Activated CD4-positive, alpha-beta T cell treated with anti-CD3 and anti-CD28 coated beads, Interleukin-2, amount 10 ng/mL, durations not matched to agents 7 days and 5 days (primary cell): ENCODE measurements around the gene IRF4. TPM values are rescaled to one million over a fixed set of nuclear protein-coding genes. Genes with fewer than 3 reads are reported as not detected.

ENCODE experiments used
- CTCF ChIA-PET: fragments of 350-600 bp; sonication (Branson Sonifier 250); formaldehyde crosslinking; loops from one replicate; lab custom pipeline; 2021; ENCODE audit warnings: antibody characterized with exemption; lab: Charles Lee
- POLR2A ChIA-PET: fragments of 350-600 bp; sonication (Branson Sonifier 250); formaldehyde crosslinking; loops from one replicate; lab custom pipeline; 2021; ENCODE audit warnings: antibody characterized with exemption; lab: Charles Lee
- DNase-seq: peaks from one replicate; pipeline ENCODE4 v3.0.0-alpha.2; 2020
- H3K27ac Mint-ChIP-seq: one replicate; pipeline ENCODE4 v1.8.0; 2021; ENCODE audit warnings: mild to moderate bottlenecking, moderate library complexity, mixed read lengths
- H3K27me3 Mint-ChIP-seq: one replicate; pipeline ENCODE4 v1.8.0; 2021; ENCODE audit warnings: mixed read lengths
- H3K36me3 Mint-ChIP-seq: one replicate; pipeline ENCODE4 v1.8.0; 2021; ENCODE audit warnings: low read depth, mixed read lengths
- H3K4me1 Mint-ChIP-seq: one replicate; pipeline ENCODE4 v1.8.0; 2021; ENCODE audit warnings: mixed read lengths
- H3K4me3 Mint-ChIP-seq: one replicate; pipeline ENCODE4 v1.8.0; 2021; ENCODE audit warnings: mild to moderate bottlenecking, moderate library complexity, mixed read lengths
- H3K9me3 Mint-ChIP-seq: one replicate; pipeline ENCODE4 v1.8.0; 2021; ENCODE audit warnings: mixed read lengths
- total RNA-seq, 2 experiments: library from RNA; stranded (reverse); gene quantifications; one replicate each; pipeline ENCODE4 v1.2.3, GENCODE V29; 2021

The IRF4 gene
- total RNA-seq, 2 experiments from 2014 or later, result 111 to 126 TPM

- CTCF ChIA-PET, result interaction anchor here (1.6 kb wide), 1 partner anchor 43 kb away, joined by 3 read pairs; no protein-coding TSS in a partner anchor
- POLR2A ChIA-PET, result no interaction called here
- Mint-ChIP-seq H3K27me3 (no peaks in the 10 kb centered on the region), H3K4me1 (peaks cover 91% of the 10 kb centered on the region), H3K27ac (peak overlapping the region; percentile 33), H3K9me3 (no peaks in the 10 kb centered on the region), H3K36me3 (peaks cover 90% of the 10 kb centered on the region), H3K4me3 (no peak overlapping the region)
- DNase-seq, result no peak
Observed at GRCh38 chr6:400815-401214, 9.3 kb downstream of the IRF4 start.

GRCh38 chr6:401239-401993 lies 9.9 kb downstream of the IRF4 start:
- ChIA-PET POLR2A (interaction anchor here (1.0 kb wide), 1 partner anchor 9 kb away, joined by 3 read pairs; no protein-coding TSS in a partner anchor), CTCF (interaction anchor here (1.6 kb wide), 1 partner anchor 43 kb away, joined by 3 read pairs; no protein-coding TSS in a partner anchor)
- H3K4me3 Mint-ChIP-seq, result no peak overlapping the region
- peaks cover 89% of the 10 kb centered on the region for H3K36me3 Mint-ChIP-seq
- peak overlapping the region; percentile 91 for H3K27ac Mint-ChIP-seq
- H3K4me1 Mint-ChIP-seq, result peaks cover 89% of the 10 kb centered on the region
- DNase-seq, result no peak
- H3K27me3 Mint-ChIP-seq, result no peaks in the 10 kb centered on the region
- no peaks in the 10 kb centered on the region for H3K9me3 Mint-ChIP-seq

- no peaks in the 10 kb centered on the region for H3K27me3 Mint-ChIP-seq
- H3K4me3 Mint-ChIP-seq, result peak overlapping the region; percentile 66
- H3K36me3 Mint-ChIP-seq, result peaks cover 92% of the 10 kb centered on the region
- H3K27ac Mint-ChIP-seq, result peak overlapping the region; percentile 91
- no peaks in the 10 kb centered on the region for H3K9me3 Mint-ChIP-seq
- ChIA-PET CTCF (interaction anchor here (1.0 to 5.0 kb wide), 5 partner anchors 9 to 147 kb away, joined by 3 to 35 read pairs (median 3); partner anchors contain the start of gene IRF4), POLR2A (interaction anchor here (1.0 kb wide), 1 partner anchor 10 kb away, joined by 3 read pairs; no protein-coding TSS in a partner anchor)
- no peak for DNase-seq
- peaks cover 91% of the 10 kb centered on the region for H3K4me1 Mint-ChIP-seq
Observed at GRCh38 chr6:401994-402640, 10.6 kb downstream of the IRF4 start.

GRCh38 chr6:402901-403658 lies 11.5 kb downstream of the IRF4 start:
- H3K27me3 Mint-ChIP-seq, result no peaks in the 10 kb centered on the region
- CTCF ChIA-PET, result interaction anchor here (0.7 to 5.0 kb wide), 10 partner anchors 10 to 319 kb away, joined by 3 to 35 read pairs (median 3); partner anchors contain the start of gene IRF4
- POLR2A ChIA-PET, result interaction anchor here (0.8 to 2.5 kb wide), 6 partner anchors 9 to 96 kb away, joined by 3 to 10 read pairs (median 4); partner anchors contain the start of gene IRF4
- H3K4me3 Mint-ChIP-seq, result peak overlapping the region; percentile 66
- H3K4me1 Mint-ChIP-seq, result peaks cover 90% of the 10 kb centered on the region
- H3K36me3 Mint-ChIP-seq, result peaks cover 90% of the 10 kb centered on the region
- H3K9me3 Mint-ChIP-seq, result no peaks in the 10 kb centered on the region
- no peak for DNase-seq
- H3K27ac Mint-ChIP-seq, result peak overlapping the region; percentile 91

- Mint-ChIP-seq H3K36me3 (peaks cover 90% of the 10 kb centered on the region), H3K4me3 (peak overlapping the region; percentile 66), H3K27me3 (no peaks in the 10 kb centered on the region), H3K27ac (peak overlapping the region; percentile 91), H3K4me1 (peaks cover 90% of the 10 kb centered on the region), H3K9me3 (no peaks in the 10 kb centered on the region)
- peak; percentile 56 for DNase-seq
- ChIA-PET CTCF (interaction anchor here (0.6 to 5.0 kb wide), 9 partner anchors 11 to 318 kb away, joined by 3 to 35 read pairs (median 3); partner anchors contain the start of gene IRF4), POLR2A (interaction anchor here (0.6 to 2.5 kb wide), 7 partner anchors 10 to 98 kb away, joined by 3 to 10 read pairs (median 4); partner anchors contain the start of gene IRF4)
Observed at GRCh38 chr6:403659-404655, 12.4 kb downstream of the IRF4 start.

GRCh38 chr6:404685-405423 lies 13.3 kb downstream of the IRF4 start:
- no peaks in the 10 kb centered on the region for H3K27me3 Mint-ChIP-seq
- CTCF ChIA-PET, result interaction anchor here (0.7 to 5.0 kb wide), 5 partner anchors 12 to 257 kb away, joined by 3 to 35 read pairs (median 4); partner anchors contain the start of gene IRF4
- no peaks in the 10 kb centered on the region for H3K9me3 Mint-ChIP-seq
- POLR2A ChIA-PET, result interaction anchor here (0.6 to 2.5 kb wide), 7 partner anchors 11 to 156 kb away, joined by 3 to 10 read pairs (median 4); partner anchors contain the start of gene IRF4
- H3K4me1 Mint-ChIP-seq, result peaks cover 84% of the 10 kb centered on the region
- peaks cover 91% of the 10 kb centered on the region for H3K36me3 Mint-ChIP-seq
- peak; percentile 54 for DNase-seq
- H3K27ac Mint-ChIP-seq, result peak overlapping the region; percentile 91
- peak overlapping the region; percentile 66 for H3K4me3 Mint-ChIP-seq

GRCh38 chr6:408148-408547 lies 16.6 kb downstream of the IRF4 start:
- POLR2A ChIA-PET, result no interaction called here
- H3K9me3 Mint-ChIP-seq, result no peaks in the 10 kb centered on the region
- H3K27ac Mint-ChIP-seq, result peak overlapping the region; percentile 66
- CTCF ChIA-PET, result interaction anchor here (1.0 to 3.5 kb wide), 6 partner anchors 10 to 219 kb away, joined by 3 to 18 read pairs (median 5); no protein-coding TSS in a partner anchor
- H3K4me1 Mint-ChIP-seq, result peaks cover 71% of the 10 kb centered on the region
- no peaks in the 10 kb centered on the region for H3K27me3 Mint-ChIP-seq
- H3K4me3 Mint-ChIP-seq, result no peak overlapping the region
- DNase-seq, result no peak
- H3K36me3 Mint-ChIP-seq, result peaks cover 90% of the 10 kb centered on the region

GRCh38 chr6:408599-409102 lies 17.1 kb downstream of the IRF4 start:
- H3K9me3 Mint-ChIP-seq, result peaks cover 2% of the 10 kb centered on the region
- H3K36me3 Mint-ChIP-seq, result peaks cover 90% of the 10 kb centered on the region
- ChIA-PET CTCF (interaction anchor here (0.7 to 3.5 kb wide), 10 partner anchors 10 to 230 kb away, joined by 3 to 18 read pairs (median 3); partner anchors contain the start of gene IRF4), POLR2A (no interaction called here)
- no peaks in the 10 kb centered on the region for H3K27me3 Mint-ChIP-seq
- DNase-seq, result no peak
- no peak overlapping the region for H3K4me3 Mint-ChIP-seq
- peak overlapping the region; percentile 66 for H3K27ac Mint-ChIP-seq
- peaks cover 68% of the 10 kb centered on the region for H3K4me1 Mint-ChIP-seq

DNA sequence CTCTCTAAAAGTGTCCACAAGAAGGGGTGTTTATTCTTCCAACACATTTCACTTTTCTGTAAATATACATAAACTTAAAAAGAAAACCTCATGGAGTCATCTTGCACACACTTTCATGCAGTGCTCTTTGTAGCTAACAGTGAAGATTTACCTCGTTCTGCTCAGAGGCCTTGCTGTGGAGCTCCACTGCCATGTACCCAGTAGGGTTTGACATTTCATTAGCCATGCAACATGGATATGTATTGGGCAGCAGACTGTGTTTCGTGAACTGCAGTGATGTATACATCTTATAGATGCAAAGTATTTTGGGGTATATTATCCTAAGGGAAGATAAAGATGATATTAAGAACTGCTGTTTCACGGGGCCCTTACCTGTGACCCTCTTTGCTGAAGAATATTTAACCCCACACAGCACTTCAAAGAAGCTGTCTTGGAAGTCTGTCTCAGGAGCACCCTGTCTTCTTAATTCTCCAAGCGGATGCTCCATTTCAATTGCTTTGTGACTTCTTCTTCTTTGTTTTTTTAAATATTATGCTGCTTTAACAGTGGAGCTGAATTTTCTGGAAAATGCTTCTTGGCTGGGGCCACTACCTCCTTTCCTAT lies 17.9 kb downstream of the IRF4 start:
- no peak for DNase-seq
- H3K4me1 Mint-ChIP-seq, result peaks cover 60% of the 10 kb centered on the region
- H3K27ac Mint-ChIP-seq, result no peak overlapping the region
- ChIA-PET POLR2A (no interaction called here), CTCF (interaction anchor here (0.7 to 3.5 kb wide), 10 partner anchors 10 to 231 kb away, joined by 3 to 18 read pairs (median 3); partner anchors contain the start of gene IRF4)
- H3K27me3 Mint-ChIP-seq, result no peaks in the 10 kb centered on the region
- H3K4me3 Mint-ChIP-seq, result no peak overlapping the region
- H3K9me3 Mint-ChIP-seq, result peaks cover 3% of the 10 kb centered on the region
- peaks cover 89% of the 10 kb centered on the region for H3K36me3 Mint-ChIP-seq
